GM12878 (cell line): ENCODE results near the gene C1orf87. TPM values are rescaled to one million over a fixed set of nuclear protein-coding genes. Genes with fewer than 3 reads are reported as not detected.

Experiments used
- ATAC-seq: fragments of 200-7000 bp; cut with Tn5 transposase; 3 replicates; pipeline ENCODE4 v1.9.1; 2020; ENCODE audit warnings: mild to moderate bottlenecking, moderate library complexity
- BruUV-seq: library from RNA; stranded (reverse); fragments of 400-500 nt; replicated peaks from 2 replicates; lab custom pipeline; 2021; lab: Mats Ljungman, UMichigan
- CTCF ChIA-PET: fragments of 300-600 bp; sonication (Branson Sonifier 250); formaldehyde crosslinking; extraction: SDS; loops from one replicate; lab custom pipeline; 2021; ENCODE audit warnings: inconsistent platforms; lab: Yijun Ruan, JAX
- POLR2A ChIA-PET: fragments of 350-600 bp; formaldehyde crosslinking; extraction: SDS; loops from one replicate; lab custom pipeline; 2021; ENCODE audit warnings: inconsistent platforms; lab: Charles Lee
- RAD21 ChIA-PET: fragments of 300-600 bp; sonication (Branson Sonifier 250); formaldehyde crosslinking; loops from one replicate; lab custom pipeline; 2023; ENCODE audit warnings: antibody characterized with exemption; ENCODE audit not compliant: unreplicated experiment; lab: Charles Lee
- SMC1A ChIA-PET: fragments of 300-600 bp; sonication (Branson Sonifier 250); formaldehyde crosslinking; loops from one replicate; lab custom pipeline; 2023; ENCODE audit not compliant: unreplicated experiment, uncharacterized antibody; lab: Charles Lee
- DNase-seq: peaks from one replicate; pipeline ENCODE4 v3.0.0-alpha.2; 2011; ENCODE audit warnings: low read depth, low spot score
- FAIRE-seq: peaks from 3 replicates; lab custom pipeline; 2011; peaks lifted over from hg19 to GRCh38; lab: Jason Lieb, UNC
- H2AFZ ChIP-seq: 2 replicates; pipeline ENCODE4 v1.6.0; 2011; ENCODE audit warnings: low read depth, low read length, control low read depth; ENCODE audit not compliant: control insufficient read depth
- H3K27ac ChIP-seq: 2 replicates; pipeline ENCODE4 v1.5.1; 2011; ENCODE audit warnings: control low read depth; ENCODE audit not compliant: control insufficient read depth, insufficient read depth
- H3K27me3 ChIP-seq, 2 experiments: replicated peaks in 1 of 2; 2 replicates each; pipeline versions ENCODE4 v1.6.0 to v1.6.1; 2011; ENCODE audit warnings: low read length in 1 of 2; ENCODE audit not compliant: control insufficient read depth in 2 of 2, insufficient read depth in 2 of 2
- H3K36me3 ChIP-seq, 2 experiments: 2 replicates each; pipeline ENCODE4 v1.5.1; 2011; ENCODE audit warnings: low read length in 1 of 2; ENCODE audit not compliant: control insufficient read depth in 2 of 2, insufficient read depth in 2 of 2
- H3K4me1 ChIP-seq: 2 replicates; pipeline ENCODE4 v1.6.1; 2011; ENCODE audit warnings: mild to moderate bottlenecking, low read length, moderate library complexity, mixed read lengths; ENCODE audit not compliant: control insufficient read depth, insufficient read depth
- H3K4me2 ChIP-seq: 2 replicates; pipeline ENCODE4 v1.6.0; 2011; ENCODE audit warnings: control low read depth; ENCODE audit not compliant: control insufficient read depth, insufficient read depth
- H3K4me3 ChIP-seq: fragments of 200-600 bp; sonication (generic); 2 replicates; pipeline ENCODE4 v1.5.1; 2016
- H3K79me2 ChIP-seq: 2 replicates; pipeline ENCODE4 v1.6.0; 2011; ENCODE audit warnings: low read length; ENCODE audit not compliant: control insufficient read depth, insufficient read depth
- H3K9ac ChIP-seq: 2 replicates; pipeline ENCODE4 v1.8.0; 2011; ENCODE audit warnings: low read length, control low read depth, mixed read lengths; ENCODE audit not compliant: control insufficient read depth, insufficient read depth
- H3K9me3 ChIP-seq: replicated peaks from 3 replicates; pipeline ENCODE4 v1.5.1; 2011; ENCODE audit warnings: mild to moderate bottlenecking, low read length; ENCODE audit not compliant: control insufficient read depth, insufficient read depth
- H4K20me1 ChIP-seq: 2 replicates; pipeline ENCODE4 v1.6.0; 2011; ENCODE audit not compliant: control insufficient read depth, insufficient read depth
- BHLHE40 ChIP-seq, 2 experiments: fragments of 450-650 bp in 1 of 2; IDR thresholded peaks; 2 replicates each; pipeline ENCODE4 v1.6.1; 2011 to 2017; ENCODE audit warnings: low read depth in 2 of 2, borderline replicate concordance in 1 of 2, improper control_type of control experiment in 1 of 2, low read length in 1 of 2, mild to moderate bottlenecking in 1 of 2
- BRCA1 ChIP-seq: IDR thresholded peaks from 2 replicates; pipeline ENCODE4 v1.6.1; 2011; ENCODE audit warnings: low read depth, low read length, improper control_type of control experiment
- CREM ChIP-seq: IDR thresholded peaks from 2 replicates; pipeline ENCODE4 v1.6.1; 2014; ENCODE audit warnings: antibody characterized with exemption, low read depth
- FOXK2 ChIP-seq: fragments of 450-650 bp; IDR thresholded peaks from 2 replicates; pipeline ENCODE4 v1.6.1; 2017; ENCODE audit warnings: mild to moderate bottlenecking, moderate library complexity
- KLF5 ChIP-seq: fragments of 450-650 bp; IDR thresholded peaks from 2 replicates; pipeline ENCODE4 v1.6.1; 2014; ENCODE audit warnings: mild to moderate bottlenecking; ENCODE audit not compliant: partially characterized antibody
- SUZ12 ChIP-seq: fragments of 200-600 bp; sonication (generic); IDR thresholded peaks from one replicate; pipeline ENCODE4 v1.6.1; 2018; ENCODE audit warnings: antibody characterized with exemption, mild to moderate bottlenecking; ENCODE audit not compliant: unreplicated experiment
- WGBS: methylation state at CpG from one replicate; pipeline ENCODE4 v1.1.6; 2016; ENCODE audit warnings: low lambda C conversion rate; ENCODE audit not compliant: insufficient replicate concordance, insufficient coverage; ENCODE audit errors: missing lambda C conversion rate; 5-methylcytosine and 5-hydroxymethylcytosine counted together
- in situ Hi-C: fragments of 300-500 bp; cut with MboI; formaldehyde crosslinking; loops from 9 replicates; pipeline ENCODE4 v1.14.3; 2018; ENCODE audit warnings: mixed read lengths
- intact Hi-C: fragments of 100-400 bp; cut with micrococcal nuclease; formaldehyde crosslinking; loops from one replicate; pipeline ENCODE4 v1.14.2; 2022; ENCODE audit not compliant: unreplicated experiment
- polyA plus RNA-seq, 11 experiments: library from polyadenylated mRNA; depleted of rRNA in 4 of 11; unstranded in 6 of 11; stranded (reverse) in 5 of 11; fragments of >200 nt; fragmentation: Nextera tagmentation in 4 of 11; fragmentation: Illumina TruSeq in 1 of 11; extraction: Ambion mirVana in 4 of 11; extraction: Trizol in 1 of 11; gene quantifications; 1 replicate in 1 of 11; 2 replicates in 10 of 11; pipeline versions ENCODE4 v1.2.1 to v1.2.3, GENCODE V29; 2011 to 2016; ENCODE audit warnings: inconsistent platforms in 2 of 11, missing spikeins in 2 of 11, low read depth in 1 of 11
- total RNA-seq, 4 experiments: library from RNA; depleted of rRNA in 3 of 4; stranded (reverse); fragments of >200 nt in 3 of 4; fragmentation: Illumina TruSeq in 1 of 4; extraction: Trizol in 1 of 4; gene quantifications; 2 replicates each; pipeline versions ENCODE4 v1.2.1 to v1.2.3, GENCODE V29; 2013 to 2021
- TF ChIP-seq, protein P1 (sequence below): IDR thresholded peaks from 2 replicates; pipeline ENCODE4 v1.6.1; 2011; ENCODE audit warnings: low read depth, mild to moderate bottlenecking, low read length, moderate library complexity, borderline replicate concordance; ENCODE audit errors: extremely low read depth
- TF ChIP-seq, protein P2 (sequence below): fragments of 450-650 bp; IDR thresholded peaks from 2 replicates; pipeline ENCODE4 v1.6.1; 2017; ENCODE audit warnings: mild to moderate bottlenecking, moderate library complexity
- TF ChIP-seq, protein P3 (sequence below): IDR thresholded peaks from 2 replicates; pipeline ENCODE4 v1.6.1; 2012; ENCODE audit warnings: mild to moderate bottlenecking, low read depth, low read length

Gene C1orf87
- total and polyA plus RNA-seq, 10 of the 15 experiments (the other 5 are each of a cell fraction or from before 2014, with no cell fraction given): not detected

GRCh38 chr1:59978026-59978425 is 95.5 kb downstream of the C1orf87 start:
- ATAC-seq: no peak
- no peak for DNase-seq
- no peaks in the 10 kb centered on the region for H3K4me1 ChIP-seq
- no peak overlapping the region for H3K4me3 ChIP-seq
- no peak for TF ChIP-seq SUZ12
- no peak for TF ChIP-seq BRCA1
- TF ChIP-seq, protein P1, sequence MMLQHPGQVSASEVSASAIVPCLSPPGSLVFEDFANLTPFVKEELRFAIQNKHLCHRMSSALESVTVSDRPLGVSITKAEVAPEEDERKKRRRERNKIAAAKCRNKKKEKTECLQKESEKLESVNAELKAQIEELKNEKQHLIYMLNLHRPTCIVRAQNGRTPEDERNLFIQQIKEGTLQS: no peak
- no peak for TF ChIP-seq CREM
- no peaks in the 10 kb centered on the region for H3K36me3 ChIP-seq
- no peaks in the 10 kb centered on the region for H3K79me2 ChIP-seq
- H3K4me2 ChIP-seq: no peak overlapping the region
- H3K9ac ChIP-seq: no peak overlapping the region
- ChIA-PET CTCF (interaction anchor here (2.4 to 2.6 kb wide), 3 partner anchors 8 to 787 kb away, joined by 9 to 20 read pairs (median 9); no protein-coding TSS in a partner anchor), SMC1A (no interaction called here), POLR2A (no interaction called here), RAD21 (no interaction called here)
- no peaks in the 10 kb centered on the region; a peak in 1 of 4 replicates for H3K27me3 ChIP-seq
- H3K9me3 ChIP-seq: no peaks in the 10 kb centered on the region
- no TSS peak for BruUV-seq
- no peaks in the 10 kb centered on the region for H4K20me1 ChIP-seq
- no peak for FAIRE-seq
- no peak overlapping the region for H2AFZ ChIP-seq
- intact Hi-C loops: loop anchor here (5.0 to 10.0 kb wide), 4 partner anchors 177 to 1477 kb away; no protein-coding TSS in a partner anchor
- no peak overlapping the region for H3K27ac ChIP-seq
- in situ Hi-C loops: no loop called here
- WGBS: 4% methylated on average over 1 of the region's 1 CpG

DNA sequence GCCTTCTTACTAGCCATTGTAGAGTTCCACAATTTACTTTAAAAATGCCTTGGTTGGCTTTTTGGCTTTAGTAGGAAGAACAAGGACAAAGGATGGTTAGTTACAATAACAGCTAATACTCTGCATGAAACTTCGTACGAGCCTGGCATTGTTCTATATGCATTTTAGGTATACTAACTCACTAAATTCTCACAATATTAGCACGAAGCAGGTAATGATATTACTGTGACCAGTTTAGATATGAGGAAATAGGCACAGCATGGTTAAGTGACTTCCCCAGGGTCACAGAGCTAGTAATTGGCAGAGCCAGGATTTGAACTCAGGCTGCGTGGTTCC is 96.5 kb downstream of the C1orf87 start:
- RAD21 ChIA-PET: no interaction called here
- FAIRE-seq (no peak), DNase-seq (no peak), ATAC-seq (no peak)
- Histone ChIP-seq H3K4me1 (no peaks in the 10 kb centered on the region), H3K4me2 (no peak overlapping the region), H3K4me3 (no peak overlapping the region), H3K36me3 (no peaks in the 10 kb centered on the region), H3K9ac (no peak overlapping the region), H3K27ac (no peak overlapping the region), H3K9me3 (no peaks in the 10 kb centered on the region), H3K79me2 (no peaks in the 10 kb centered on the region), H4K20me1 (no peaks in the 10 kb centered on the region), H3K27me3 (no peaks in the 10 kb centered on the region; a peak in 1 of 4 replicates), H2AFZ (no peak overlapping the region)
- 67% methylated on average over 4 of the region's 4 CpGs for WGBS
- SMC1A ChIA-PET: interaction anchor here (0.6 to 1.5 kb wide), 4 partner anchors 9 to 366 kb away, joined by 3 to 6 read pairs (median 3); no protein-coding TSS in a partner anchor
- POLR2A ChIA-PET: no interaction called here
- BruUV-seq: no TSS peak
- intact Hi-C loops (loop anchor here (5.0 to 10.0 kb wide), 4 partner anchors 178 to 1478 kb away; no protein-coding TSS in a partner anchor), in situ Hi-C loops (no loop called here)
- CTCF ChIA-PET: interaction anchor here (0.6 to 2.6 kb wide), 12 partner anchors 9 to 1468 kb away, joined by 3 to 20 read pairs (median 4); no protein-coding TSS in a partner anchor
- TF ChIP-seq KLF5 (no peak), FOXK2 (no peak), BHLHE40 (IDR thresholded peaks at IDR 0.05; ENCODE audit: borderline replicate concordance in 1 of 2, low read depth in 2 of 2, low read length in 1 of 2) (no peak)
- TF ChIP-seq, protein P2, sequence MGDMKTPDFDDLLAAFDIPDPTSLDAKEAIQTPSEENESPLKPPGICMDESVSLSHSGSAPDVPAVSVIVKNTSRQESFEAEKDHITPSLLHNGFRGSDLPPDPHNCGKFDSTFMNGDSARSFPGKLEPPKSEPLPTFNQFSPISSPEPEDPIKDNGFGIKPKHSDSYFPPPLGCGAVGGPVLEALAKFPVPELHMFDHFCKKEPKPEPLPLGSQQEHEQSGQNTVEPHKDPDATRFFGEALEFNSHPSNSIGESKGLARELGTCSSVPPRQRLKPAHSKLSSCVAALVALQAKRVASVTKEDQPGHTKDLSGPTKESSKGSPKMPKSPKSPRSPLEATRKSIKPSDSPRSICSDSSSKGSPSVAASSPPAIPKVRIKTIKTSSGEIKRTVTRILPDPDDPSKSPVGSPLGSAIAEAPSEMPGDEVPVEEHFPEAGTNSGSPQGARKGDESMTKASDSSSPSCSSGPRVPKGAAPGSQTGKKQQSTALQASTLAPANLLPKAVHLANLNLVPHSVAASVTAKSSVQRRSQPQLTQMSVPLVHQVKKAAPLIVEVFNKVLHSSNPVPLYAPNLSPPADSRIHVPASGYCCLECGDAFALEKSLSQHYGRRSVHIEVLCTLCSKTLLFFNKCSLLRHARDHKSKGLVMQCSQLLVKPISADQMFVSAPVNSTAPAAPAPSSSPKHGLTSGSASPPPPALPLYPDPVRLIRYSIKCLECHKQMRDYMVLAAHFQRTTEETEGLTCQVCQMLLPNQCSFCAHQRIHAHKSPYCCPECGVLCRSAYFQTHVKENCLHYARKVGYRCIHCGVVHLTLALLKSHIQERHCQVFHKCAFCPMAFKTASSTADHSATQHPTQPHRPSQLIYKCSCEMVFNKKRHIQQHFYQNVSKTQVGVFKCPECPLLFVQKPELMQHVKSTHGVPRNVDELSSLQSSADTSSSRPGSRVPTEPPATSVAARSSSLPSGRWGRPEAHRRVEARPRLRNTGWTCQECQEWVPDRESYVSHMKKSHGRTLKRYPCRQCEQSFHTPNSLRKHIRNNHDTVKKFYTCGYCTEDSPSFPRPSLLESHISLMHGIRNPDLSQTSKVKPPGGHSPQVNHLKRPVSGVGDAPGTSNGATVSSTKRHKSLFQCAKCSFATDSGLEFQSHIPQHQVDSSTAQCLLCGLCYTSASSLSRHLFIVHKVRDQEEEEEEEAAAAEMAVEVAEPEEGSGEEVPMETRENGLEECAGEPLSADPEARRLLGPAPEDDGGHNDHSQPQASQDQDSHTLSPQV: no peak
- TF ChIP-seq, protein P3, sequence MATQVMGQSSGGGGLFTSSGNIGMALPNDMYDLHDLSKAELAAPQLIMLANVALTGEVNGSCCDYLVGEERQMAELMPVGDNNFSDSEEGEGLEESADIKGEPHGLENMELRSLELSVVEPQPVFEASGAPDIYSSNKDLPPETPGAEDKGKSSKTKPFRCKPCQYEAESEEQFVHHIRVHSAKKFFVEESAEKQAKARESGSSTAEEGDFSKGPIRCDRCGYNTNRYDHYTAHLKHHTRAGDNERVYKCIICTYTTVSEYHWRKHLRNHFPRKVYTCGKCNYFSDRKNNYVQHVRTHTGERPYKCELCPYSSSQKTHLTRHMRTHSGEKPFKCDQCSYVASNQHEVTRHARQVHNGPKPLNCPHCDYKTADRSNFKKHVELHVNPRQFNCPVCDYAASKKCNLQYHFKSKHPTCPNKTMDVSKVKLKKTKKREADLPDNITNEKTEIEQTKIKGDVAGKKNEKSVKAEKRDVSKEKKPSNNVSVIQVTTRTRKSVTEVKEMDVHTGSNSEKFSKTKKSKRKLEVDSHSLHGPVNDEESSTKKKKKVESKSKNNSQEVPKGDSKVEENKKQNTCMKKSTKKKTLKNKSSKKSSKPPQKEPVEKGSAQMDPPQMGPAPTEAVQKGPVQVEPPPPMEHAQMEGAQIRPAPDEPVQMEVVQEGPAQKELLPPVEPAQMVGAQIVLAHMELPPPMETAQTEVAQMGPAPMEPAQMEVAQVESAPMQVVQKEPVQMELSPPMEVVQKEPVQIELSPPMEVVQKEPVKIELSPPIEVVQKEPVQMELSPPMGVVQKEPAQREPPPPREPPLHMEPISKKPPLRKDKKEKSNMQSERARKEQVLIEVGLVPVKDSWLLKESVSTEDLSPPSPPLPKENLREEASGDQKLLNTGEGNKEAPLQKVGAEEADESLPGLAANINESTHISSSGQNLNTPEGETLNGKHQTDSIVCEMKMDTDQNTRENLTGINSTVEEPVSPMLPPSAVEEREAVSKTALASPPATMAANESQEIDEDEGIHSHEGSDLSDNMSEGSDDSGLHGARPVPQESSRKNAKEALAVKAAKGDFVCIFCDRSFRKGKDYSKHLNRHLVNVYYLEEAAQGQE: no peak
